GM21528 (cell line): Measurements from ENCODE around the gene ACTG1.
A peak's percentile ranks its signal among the peaks of the same experiment; 100 is the strongest.

ENCODE experiments used
- ATAC-seq: cut with Tn5 transposase; IDR thresholded peaks from one replicate; pipeline ENCODE4 v1.9.1; 2021; ENCODE audit warnings: mild to moderate bottlenecking, moderate library complexity; ENCODE audit not compliant: unreplicated experiment, low FRiP score

The ACTG1 gene

DNA sequence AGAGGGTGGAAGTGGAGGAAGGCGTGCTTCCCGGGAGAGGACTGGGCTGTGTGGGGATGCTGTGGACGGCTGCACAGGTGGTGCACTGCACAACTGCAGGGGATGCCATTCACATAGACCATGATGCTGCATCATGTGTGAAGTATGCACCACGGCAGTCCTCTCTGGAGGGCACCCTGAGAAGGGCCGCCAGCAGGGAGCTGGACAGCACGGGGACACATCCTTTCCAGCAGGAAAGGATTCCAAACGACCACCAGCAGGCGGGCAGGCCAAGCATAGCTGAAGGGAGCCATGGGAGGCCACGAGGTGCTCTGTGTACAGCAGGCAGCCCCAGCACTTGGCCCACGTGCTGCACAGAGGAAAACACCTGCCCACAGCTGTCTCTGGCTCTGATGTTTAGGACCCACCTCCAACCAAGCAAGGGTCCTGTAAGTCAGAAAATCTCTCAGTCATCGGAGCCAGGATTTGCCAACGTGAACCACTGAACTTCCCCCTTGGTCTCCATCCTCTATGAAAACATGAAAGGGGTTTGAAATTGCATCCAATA lies 10.1 kb downstream of the ACTG1 start:
- no peak for ATAC-seq

DNA sequence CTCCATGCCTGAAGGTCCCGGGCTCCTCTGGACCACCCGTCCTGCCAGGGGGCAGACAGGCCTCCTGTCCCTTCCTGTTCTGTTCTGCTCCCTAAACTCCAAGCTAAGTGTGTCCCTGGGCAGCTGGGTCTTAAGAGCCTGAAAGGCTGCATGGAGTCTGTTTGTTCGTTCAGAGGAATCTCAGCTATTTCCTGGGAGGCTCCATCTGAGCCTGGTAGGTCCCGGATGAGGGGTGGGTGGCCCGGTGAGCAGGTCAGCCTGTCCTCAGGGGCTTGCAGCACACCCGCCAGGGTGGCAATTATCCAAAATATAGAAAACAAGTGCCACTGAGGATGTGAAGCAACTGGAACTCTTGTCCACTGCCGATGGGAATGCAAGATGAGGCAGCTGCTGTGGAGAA lies 12.6 kb downstream of the ACTG1 start:
- ATAC-seq: no peak

DNA sequence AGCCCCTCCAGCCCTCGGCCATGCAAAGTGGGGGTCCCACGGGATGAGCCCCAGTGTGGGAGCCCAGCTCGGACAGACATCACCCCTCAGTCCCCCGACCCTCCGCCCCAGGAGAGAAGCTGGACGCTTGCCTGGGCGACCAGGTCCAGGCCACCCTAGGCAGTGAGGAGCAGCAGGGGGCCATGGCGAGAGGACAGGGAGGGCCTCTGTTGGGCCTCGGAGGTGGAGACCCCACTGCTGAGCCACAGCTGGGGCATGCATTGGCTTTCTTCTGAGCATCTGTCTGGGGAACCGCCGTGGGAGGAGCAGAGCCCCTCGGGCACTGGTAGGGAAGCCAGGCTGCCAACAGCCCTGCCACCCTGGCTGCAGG lies 13.0 kb downstream of the ACTG1 start:
- no peak for ATAC-seq

DNA sequence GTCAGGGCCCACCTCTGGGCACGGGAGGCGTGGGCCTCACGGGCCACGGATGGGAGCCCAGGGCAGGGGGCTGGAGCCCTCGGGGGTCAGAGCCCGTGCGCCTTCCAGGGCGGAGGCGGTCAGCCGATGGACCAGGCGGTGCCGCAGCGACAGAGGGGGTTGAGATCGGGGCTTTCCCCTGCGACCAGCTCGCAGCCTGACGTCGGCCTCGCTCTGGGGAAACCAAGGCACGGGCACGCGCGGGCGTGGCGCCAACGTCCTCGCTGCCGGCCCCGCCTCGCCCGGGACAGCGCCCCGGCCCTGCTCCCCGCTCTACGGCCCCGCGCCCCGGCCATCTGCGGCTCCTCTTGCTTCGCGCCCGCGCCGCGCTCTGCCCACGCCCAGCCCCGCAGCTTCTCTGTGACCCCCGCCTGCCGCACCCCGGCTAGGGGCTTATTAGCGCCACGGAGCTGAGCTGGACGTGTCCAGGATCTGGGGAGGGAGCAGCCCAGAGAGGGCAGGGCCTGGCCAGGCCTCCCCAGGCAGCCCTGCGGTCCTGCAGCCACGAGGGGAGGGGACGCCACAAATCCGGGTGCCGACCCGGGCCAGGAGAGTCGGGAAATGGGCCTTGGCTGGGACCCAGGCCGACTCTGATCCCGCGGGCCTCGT lies 13.5 kb downstream of the ACTG1 start:
- no peak for ATAC-seq

DNA sequence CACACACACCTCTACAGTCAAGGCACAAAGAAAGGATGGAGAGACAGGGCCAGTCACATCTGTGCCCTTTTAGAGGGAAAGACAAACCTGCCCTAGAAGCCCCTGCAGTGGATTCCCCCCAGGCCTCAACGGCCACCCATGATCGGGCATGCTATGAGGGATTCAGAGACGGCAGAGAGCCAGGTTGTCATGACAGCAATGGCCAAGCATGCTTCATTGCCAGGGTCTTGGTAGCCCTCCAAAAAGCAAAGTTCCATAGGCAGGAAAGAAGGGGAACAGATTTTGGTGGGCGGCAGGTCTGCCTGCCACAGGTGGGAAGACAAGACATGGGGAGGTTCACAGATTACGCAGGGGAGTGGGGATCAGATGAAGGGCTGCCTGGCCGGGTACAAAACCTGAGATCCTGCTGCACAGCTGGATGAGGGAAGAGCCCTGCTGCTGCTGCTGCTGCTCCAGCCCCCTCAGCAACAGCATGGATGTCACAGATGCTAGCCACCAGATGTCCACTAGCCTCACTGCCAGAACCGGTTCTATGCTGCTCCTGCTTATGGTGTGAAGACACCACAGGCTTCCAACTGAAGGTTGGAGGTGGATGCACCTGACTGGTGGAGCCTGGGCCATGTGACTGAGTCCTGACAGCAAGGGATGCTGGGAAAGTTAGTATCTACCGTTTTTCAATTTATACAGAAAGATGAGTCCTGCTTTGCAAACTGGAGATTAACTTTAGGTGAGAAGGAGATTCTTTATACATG lies 17.8 kb downstream of the ACTG1 start:
- ATAC-seq: no peak

DNA sequence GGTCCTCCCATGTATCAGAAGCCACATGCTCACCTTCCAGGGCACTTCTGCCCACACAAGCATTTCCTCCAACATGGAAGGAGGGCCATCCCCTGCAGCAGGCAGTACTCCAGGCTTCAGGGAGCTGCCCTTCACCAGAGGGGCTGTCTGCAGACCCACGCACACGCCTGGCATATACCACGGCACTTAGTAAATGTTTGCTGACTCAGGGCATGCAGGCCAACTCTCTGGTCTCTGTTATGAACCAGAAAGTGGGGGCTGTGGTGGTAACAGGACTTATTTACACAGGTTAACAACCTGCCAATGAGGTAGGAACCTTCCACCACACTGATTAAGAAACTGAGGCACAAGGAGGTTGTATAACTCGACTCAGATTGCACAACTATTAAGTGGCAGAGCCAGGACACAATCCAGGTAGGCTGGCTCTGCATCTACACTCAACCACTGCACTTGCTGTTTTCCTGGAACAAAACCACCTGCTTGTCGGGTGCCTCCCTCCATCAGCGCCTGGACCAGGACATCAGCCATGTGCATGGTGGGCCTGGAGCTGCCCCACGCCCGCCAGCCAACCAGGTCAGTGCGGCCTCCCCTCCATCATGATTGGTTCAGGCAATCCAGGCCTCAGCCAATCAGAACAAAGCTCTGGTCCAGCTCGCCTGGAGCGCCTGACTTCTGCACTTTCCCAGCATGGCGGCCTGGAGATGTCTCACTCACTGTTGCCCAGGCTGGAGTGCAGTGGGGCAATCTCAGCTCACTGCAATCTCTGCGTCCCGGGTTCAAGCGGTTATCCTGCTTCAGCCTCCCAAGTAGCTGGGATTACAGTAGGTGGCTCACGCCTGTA lies 19.2 kb downstream of the ACTG1 start:
- ATAC-seq: no peak

DNA sequence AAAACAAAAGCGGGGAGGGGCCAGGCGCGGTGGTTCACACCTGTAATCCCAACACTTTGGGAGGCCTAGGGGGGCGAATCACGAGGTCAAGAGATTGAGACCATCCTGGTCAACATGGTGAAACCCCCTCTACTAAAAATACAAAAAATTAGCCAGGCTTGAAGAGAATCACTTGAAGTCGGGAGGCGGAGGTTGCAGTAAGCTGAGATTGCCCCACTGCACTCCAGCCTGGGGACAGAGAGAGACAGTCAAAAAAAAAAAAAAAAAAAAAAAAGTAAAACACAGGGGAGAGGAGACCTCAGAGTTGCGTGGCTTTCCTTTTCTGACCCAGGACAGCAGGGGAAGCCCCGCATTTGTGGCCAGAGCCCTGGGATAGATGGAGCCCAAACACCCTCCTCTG lies 19.9 kb downstream of the ACTG1 start:
- no peak for ATAC-seq

DNA sequence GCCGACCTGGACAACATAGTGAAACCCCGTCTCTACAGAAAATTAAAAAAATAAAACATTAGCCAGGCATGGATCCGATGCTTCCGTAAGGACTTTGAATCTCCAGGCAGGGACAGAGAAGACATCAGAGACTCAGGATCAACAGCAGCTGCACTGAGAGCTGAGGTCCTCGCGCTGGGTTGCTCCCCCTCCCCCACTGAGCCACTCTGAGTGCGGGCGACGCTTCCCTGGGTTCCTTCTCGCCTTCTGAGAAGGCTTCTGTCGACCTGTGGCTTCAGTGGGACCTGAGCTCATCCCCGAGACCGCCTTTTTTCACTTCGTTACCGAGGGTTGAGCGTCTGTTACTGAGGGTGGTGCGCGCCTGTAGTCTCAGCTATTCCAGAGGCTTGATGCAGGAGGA lies 20.4 kb downstream of the ACTG1 start:
- ATAC-seq: no peak

DNA sequence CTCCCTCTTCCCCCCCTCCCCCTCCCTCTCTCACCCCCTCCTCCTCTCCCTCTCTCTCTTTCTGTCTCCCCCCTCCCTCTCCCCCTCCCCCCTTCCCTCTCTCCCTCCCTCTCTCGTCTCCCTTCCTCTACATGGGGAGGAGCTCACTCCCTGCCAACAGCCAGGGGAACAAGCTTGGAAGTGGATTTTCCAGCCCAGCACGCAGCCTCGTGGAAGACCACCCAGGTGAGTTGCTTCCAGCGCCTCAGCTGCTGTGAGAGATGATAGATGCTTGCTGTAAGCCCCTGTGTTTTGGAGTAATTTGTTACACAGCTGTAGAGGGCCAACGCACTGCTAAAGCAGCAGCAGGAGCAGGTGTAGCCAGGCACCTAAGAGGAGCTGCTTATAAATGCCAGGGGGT lies 20.8 kb downstream of the ACTG1 start:
- ATAC-seq: no peak

DNA sequence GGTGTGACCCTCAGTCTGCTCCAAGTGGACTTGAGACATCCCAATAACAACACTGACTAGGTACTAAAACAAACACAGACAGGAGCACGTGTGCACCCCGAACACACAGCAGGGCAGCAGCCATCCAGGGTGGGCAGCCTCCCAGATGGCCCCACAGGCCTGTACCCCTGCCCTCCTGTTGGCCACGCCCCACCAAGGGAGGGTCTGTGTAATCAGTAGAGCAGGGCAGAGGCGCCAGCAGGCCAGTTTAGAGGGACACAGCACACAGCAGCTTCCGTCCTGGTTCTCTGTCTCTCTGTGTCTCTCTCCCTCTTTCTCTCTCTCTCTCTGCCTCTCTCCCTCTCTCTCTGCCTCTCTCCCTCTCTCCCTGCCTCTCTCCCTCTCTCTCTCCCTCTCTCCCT lies 21.4 kb downstream of the ACTG1 start:
- ATAC-seq: no peak

DNA sequence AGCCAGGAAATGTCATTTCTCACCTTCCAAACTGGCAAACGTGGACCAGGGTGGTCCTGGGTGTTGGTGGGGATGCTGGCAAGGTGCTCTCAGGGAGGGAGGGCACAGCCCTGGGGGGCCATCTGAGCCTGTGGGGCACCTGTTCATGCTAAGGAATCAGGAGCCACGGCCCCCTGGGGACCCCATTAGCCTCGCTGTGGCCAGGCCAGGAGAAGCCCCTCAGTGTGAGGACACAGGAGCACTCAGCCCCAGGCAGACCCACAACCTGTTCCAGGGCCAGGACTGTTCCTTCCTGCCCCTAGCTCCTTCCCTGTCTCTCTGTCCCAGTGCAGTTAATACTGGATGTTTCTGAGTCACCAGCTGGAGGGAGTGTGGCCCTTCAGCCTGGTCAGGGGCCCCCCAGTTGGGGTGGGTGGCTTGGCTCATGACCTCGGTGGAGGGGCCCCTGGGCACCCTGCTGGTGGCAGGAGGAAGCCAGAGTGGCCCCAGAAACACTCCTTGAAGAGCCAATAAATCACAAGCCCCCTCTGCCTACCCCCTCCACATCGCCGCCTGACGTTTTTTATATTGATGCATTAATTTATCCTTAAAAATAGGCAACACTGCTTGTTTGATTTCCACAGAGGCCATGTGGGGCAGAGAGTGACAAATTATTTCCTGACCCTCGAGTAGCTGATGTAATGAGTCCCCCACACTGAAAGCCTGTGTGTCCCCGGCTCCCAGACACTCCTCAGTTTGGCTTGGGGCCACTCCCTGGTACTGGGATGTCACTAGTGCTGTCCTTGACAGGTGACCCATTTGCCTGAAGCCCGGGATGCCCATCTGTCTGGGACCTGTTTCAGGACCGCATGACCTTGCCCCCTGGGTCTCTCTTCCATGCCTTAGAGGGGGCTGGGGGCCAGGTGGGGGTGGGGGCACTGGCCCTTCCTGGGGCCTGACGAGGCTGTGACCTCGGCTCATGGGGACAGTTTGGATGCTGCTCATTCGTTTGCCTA lies 22.3 kb downstream of the ACTG1 start:
- no peak for ATAC-seq

DNA sequence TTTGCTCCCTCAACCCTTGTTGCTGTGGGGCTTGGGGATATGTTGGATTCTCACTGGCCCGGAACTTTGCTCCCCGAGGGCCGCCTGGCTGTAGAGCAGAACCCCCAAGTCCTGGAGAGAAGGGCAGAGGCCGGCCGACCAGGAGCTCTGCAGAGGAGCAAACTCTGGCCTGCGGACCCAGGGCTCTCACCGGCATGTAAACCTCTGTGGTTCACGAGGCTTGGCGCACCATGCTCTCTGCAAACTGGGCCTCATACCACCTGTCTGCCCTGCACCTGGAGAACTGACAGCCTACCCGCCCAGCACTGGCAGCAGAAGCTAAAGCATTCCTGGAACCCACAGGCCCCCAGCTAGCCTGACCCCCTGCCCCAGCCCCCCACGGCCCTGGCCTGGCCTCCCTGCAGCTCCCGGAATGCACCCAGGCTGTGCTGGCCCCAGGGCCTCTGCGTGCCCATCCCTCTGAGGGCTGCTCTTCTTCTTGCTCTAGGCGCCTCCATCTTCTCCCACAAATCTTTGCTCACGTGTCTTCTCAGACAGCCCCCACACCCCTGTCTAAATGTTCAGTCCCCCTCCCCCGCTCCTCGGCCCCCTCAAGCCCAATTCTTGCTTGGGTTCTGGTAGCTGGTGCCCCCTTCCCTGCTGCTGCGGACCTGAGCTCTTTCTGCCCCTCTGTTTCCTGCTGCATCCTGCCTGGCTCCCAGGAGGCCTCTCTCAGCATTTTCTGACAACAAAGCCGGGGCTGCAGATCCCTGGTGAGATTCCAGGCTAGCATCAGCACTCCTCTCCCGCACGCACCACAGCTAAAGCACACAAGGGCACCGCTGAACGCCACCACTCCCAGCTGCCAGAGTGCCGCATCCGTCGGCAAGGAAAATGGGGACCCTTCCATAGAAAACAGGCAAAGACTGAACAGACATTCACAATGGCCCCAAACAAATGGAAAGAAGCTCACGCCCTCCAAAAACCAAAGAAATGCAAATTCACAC lies 23.3 kb downstream of the ACTG1 start:
- no peak for ATAC-seq

DNA sequence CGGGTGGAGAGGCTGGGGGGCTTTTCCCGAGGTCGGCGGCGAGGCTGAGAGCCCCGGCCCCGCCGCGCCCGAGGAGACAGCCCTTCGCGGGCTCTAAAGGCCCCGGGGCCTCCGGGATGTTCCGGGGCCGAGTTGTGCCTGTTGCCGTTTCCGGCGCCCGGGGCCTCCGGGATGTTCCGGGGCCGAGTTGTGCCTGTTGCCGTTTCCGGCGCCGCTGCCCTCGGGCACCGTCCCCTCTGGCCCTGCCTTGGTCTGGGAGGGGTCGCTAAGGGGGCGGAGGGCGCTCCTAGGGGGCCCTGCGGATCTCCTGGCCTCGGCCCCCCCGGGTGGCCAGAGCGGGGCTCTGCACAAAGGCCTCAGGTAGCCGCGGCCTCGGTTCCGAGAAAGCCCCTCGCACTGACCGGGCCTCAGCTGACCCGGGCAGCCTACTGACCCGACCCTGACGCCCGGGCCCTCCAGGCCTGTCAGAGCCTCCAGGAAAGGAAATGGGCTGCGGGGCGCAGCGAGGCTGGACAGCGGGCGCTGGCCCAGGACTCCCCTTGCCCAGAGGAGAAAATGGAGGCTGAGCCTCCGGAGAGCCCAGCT lies 24.2 kb downstream of the ACTG1 start:
- ATAC-seq: no peak

DNA sequence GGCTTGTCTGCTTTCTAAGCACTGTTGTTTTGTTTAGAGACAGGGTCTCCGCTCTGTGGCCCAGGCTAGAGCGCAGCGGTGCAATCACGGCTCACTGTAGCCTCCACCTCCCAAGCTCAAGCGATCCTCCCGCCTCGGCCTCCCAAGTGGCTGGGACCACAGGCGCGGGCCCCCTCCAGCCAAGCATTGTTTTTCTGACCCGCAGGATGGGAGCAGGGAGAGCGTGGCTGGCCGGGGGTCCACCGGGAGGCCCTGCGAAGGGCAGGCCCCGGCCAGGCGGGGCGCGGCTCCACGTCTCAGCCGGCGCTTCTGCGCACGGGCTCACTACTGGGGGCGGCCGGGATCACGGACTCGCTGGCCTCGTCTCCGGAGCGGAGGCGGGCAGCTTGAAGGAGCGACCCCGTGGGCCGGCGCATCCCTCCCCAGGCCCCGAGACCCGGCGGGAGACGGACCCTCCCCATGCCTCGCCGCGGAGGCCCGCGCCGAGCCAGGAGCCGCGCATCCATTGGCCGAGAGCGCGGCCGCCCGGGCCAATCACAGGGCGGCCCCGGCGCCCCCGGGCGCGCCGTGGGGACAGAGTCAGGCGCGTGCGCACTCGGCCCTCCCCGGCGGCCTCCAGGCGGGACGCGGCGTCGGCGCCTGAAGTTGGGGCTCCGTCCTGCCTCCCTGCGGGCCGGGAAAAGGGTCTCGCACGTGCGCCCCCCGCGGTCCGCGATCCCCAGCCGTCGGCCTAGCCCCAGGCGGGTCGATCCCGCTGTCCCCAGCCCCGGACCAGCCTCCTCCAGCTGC lies 24.9 kb downstream of the ACTG1 start:
- ATAC-seq: peak; percentile 53

DNA sequence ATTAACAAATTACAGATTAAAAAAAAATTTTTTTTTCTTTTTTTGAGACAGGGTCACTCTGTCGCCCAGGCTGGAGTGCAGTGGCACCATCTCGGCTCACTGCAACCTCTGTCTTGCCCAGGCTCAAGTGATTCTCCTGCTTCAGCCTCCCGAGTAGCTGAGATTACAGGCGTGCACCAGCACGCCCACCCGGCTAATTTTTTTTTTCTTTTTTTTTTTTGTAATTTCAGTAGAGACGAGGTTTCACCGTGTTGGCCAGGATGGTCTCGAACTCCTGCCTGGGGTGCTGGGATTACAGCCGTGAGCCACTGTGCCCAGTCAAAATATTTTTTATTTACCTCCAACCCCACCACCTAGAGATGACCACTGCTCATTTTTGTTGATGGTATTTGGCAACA lies 25.5 kb downstream of the ACTG1 start:
- no peak for ATAC-seq

DNA sequence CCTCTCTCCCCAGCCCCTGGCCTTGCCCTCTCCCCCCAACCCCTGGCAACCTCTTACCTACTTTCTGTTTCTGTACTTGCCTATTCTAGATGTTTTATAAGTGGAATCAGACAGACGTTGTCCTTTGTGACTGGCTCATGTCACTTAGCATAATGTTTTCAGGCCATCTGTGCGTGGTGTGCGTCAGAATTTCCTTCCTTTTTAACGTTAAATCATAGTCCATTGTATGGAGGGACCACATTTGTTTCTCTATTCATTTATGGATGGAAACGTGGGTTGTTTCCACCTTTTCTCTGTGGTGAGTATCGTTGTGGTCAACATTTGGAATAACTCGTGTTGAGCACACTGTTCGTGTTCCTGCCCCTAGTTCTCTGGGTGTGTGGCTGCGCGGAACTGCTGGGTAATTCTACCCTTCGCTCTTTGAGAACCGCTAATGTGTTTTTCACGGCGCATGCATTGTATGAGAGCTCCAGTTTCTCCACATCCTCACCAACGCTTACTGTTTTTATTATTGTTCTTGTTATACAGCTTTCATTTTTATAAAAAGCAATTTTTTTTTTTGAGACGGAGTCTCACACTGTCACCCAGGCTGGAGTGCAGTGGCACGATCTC lies 26.3 kb downstream of the ACTG1 start:
- ATAC-seq: no peak

DNA sequence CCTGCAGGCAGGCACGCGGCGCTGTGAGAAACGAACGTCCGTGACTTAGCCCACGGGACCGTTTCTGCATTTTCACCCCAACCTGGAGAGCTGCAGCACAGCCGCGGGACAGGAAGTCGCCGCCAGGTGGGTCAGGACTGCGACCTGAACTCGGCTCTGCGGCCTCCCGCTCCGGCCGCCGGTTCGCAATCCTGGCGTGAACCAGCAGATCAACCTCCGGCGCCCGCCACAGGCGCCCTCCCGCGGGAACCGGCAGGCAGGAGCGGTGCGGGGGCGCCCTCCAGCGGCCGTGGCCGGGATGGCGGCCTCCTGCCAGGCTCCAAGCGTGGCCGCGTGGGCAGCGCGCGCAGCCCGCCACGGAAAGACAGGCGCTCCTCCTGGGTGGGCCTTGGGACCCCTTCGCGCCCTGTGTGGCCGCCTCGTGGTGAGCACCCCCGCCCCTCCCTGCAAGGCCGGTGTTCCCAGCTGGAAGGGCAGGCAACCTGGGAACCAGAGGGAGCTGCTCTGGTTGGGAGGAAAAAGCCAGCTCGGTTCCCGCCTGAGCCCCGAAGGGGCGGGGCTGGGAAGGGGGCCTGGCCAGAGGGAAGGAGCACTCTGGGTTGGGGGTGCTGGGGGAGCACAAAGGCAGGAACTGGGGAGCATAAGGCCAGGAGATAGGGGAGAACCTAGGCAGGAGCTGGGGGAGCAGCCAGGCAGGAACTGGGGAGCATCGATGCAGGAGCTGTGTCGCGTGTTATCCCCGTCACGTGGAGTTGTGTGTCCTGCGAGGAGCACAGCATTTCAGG lies 28.2 kb downstream of the ACTG1 start:
- no peak for ATAC-seq
